ES-I3 (cell line): ENCODE measurements around the gene IRS2.
"Not testable (repeated sequence)": the region's sequence is repeated elsewhere in the genome, so short reads cannot be mapped to it uniquely, and the experiment has no call there.

Experiments used
- H3K36me3 ChIP-seq: 2 replicates; pipeline ENCODE4 v1.6.1; 2013; ENCODE audit warnings: mild to moderate bottlenecking, low read length, control low read depth, moderate library complexity; ENCODE audit not compliant: insufficient read depth
- H3K4me1 ChIP-seq: 2 replicates; pipeline ENCODE4 v1.6.1; 2013; ENCODE audit warnings: mild to moderate bottlenecking, control low read depth, low read length; ENCODE audit not compliant: insufficient read depth
- H3K9ac ChIP-seq: 2 replicates; pipeline ENCODE4 v1.6.1; 2013; ENCODE audit warnings: low read depth, mild to moderate bottlenecking, low read length, moderate library complexity
- H3K9me3 ChIP-seq: 2 replicates; pipeline ENCODE4 v1.6.1; 2013; ENCODE audit warnings: mild to moderate bottlenecking, low read length, moderate library complexity; ENCODE audit not compliant: control insufficient read depth, insufficient read depth

The IRS2 gene

GRCh38 chr13:109732470-109733170 lies 53.8 kb downstream of the IRS2 start:
- H3K4me1 ChIP-seq, result peaks cover 12% of the 10 kb centered on the region; the same call in 1 of the 2 replicates
- H3K9ac ChIP-seq, H3K9me3 ChIP-seq, H3K36me3 ChIP-seq: not testable (repeated sequence)

GRCh38 chr13:109730812-109731335 lies 55.5 kb downstream of the IRS2 start:
- H3K9ac ChIP-seq, result no peak overlapping the region
- H3K36me3 ChIP-seq, result no peaks in the 10 kb centered on the region
- H3K9me3 ChIP-seq, result no peaks in the 10 kb centered on the region
- H3K4me1 ChIP-seq, result peaks cover 12% of the 10 kb centered on the region; the same call in 1 of the 2 replicates

DNA sequence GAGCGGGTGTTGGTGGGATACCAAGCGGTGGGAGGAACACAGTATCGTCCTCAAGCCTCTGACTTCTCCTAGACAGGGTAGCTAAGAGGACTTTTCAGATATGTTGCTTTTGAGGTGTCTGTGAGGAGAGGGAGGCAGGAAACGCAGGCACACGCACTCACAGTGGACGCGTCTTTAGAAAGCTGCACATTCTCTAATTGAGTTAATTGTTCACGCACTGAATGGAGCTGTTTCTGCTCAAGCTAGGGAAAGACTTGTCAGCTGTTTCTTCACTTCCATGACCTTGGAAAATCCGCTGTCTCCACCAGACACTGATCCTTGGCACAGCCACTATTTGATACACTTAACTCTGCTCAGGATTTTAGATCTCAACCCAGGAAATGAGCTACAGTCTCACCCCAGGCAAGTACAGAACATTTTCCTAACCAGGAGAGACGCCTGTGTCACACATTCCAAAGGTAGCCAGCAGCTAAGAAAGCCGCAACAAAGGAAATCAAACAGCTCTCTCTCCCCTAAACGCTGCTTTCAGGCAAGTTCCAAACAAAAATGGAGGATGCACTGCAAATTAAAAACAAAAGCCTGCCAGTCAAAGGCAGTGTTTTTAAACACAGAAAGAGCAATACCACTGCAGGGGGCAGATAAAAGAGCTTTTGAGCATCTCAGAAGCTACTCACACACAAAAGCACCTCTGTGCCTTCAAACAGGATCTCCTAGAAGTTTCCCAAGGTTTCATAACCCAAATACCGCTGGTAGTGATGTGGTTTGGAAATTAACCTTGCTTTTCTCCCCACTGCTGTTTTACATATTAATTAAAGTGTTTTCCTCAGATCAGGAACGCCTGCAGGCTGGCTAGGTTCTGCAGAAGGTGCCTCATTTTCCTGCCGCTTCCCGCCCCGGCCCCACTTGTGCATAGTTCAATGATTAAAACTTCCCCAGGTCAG lies 57.3 kb downstream of the IRS2 start:
- Histone ChIP-seq H3K9me3 (no peaks in the 10 kb centered on the region), H3K36me3 (no peaks in the 10 kb centered on the region), H3K9ac (no peak overlapping the region), H3K4me1 (peaks cover 12% of the 10 kb centered on the region; the same call in 1 of the 2 replicates)

- Histone ChIP-seq H3K9ac (no peak overlapping the region), H3K9me3 (no peaks in the 10 kb centered on the region), H3K4me1 (peaks cover 12% of the 10 kb centered on the region; the same call in 1 of the 2 replicates), H3K36me3 (no peaks in the 10 kb centered on the region)
Observed at GRCh38 chr13:109728061-109728460, 58.3 kb downstream of the IRS2 start.

DNA sequence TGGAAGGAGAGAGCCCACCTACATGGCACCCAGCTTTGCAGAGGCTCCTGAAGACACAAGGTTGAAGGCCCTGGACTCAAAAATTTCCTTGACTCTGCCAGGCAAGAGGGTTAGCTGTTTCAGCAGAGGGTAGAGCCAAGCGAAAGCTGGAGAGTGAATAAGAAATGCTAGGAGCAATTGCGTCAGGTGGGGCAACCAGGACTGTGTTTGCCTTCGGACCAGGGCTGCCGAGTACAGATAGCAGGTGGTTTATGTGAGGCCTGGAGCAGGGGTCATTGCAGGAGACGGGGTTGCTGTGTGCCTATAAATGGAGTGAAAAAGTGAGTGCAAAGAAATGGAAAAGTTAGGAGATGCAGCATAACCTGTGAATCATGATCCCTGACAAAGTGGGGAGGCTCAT lies 59.1 kb downstream of the IRS2 start:
- peaks cover 12% of the 10 kb centered on the region; the same call in 1 of the 2 replicates for H3K4me1 ChIP-seq
- H3K9ac ChIP-seq, result no peak overlapping the region
- H3K36me3 ChIP-seq, result no peaks in the 10 kb centered on the region
- H3K9me3 ChIP-seq, result no peaks in the 10 kb centered on the region

GRCh38 chr13:109725995-109726637 lies 60.3 kb downstream of the IRS2 start:
- H3K4me1 ChIP-seq, result peaks cover 12% of the 10 kb centered on the region; the same call in 1 of the 2 replicates
- no peaks in the 10 kb centered on the region for H3K9me3 ChIP-seq
- no peak overlapping the region for H3K9ac ChIP-seq
- H3K36me3 ChIP-seq, result no peaks in the 10 kb centered on the region

DNA sequence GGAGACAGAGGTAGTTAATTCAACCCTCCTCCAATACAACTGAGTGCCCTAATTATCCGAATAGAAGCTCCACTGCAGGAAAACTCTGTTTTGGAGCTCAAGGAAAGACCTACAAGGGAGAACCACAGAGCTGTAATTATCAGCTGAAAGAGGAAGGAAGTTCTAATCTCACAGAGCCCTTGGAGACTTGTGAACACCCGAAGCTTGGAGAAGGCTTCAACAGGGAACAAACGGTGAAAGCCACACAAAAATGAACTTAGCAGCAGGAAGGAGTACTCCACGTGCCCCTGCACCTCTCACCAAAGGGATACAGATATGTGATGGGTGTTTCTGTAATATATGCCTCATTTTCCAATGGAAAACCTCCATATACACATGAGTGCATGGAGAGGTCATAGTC lies 61.1 kb downstream of the IRS2 start:
- H3K36me3 ChIP-seq, result no peaks in the 10 kb centered on the region
- peaks cover 12% of the 10 kb centered on the region; the same call in 1 of the 2 replicates for H3K4me1 ChIP-seq
- no peak overlapping the region for H3K9ac ChIP-seq
- no peaks in the 10 kb centered on the region for H3K9me3 ChIP-seq

GRCh38 chr13:109724603-109725002 lies 61.8 kb downstream of the IRS2 start:
- peaks cover 9% of the 10 kb centered on the region; the same call in 1 of the 2 replicates for H3K4me1 ChIP-seq
- H3K36me3 ChIP-seq, result no peaks in the 10 kb centered on the region
- no peak overlapping the region for H3K9ac ChIP-seq
- H3K9me3 ChIP-seq, result no peaks in the 10 kb centered on the region

DNA sequence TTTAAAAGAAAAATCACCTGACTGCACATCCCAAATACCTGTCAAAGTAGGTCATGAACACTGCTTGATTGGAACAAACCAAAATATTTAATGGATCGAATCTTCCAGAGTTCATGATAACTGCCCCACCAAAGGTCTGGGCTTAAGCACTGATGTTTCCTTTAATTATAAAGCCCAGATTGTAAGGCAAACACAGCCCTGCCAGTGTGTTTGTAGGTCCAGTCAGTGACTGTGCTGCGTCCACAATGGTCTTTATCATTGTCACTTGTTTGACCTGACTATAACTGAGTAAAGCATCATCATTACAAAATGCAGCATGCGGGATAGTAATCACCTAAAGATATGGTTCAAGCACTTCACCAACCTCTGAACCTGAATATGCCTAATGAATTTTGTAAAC lies 63.3 kb downstream of the IRS2 start:
- H3K9me3 ChIP-seq, result no peaks in the 10 kb centered on the region

GRCh38 chr13:109722068-109722467 lies 64.3 kb downstream of the IRS2 start:
- Histone ChIP-seq H3K4me1 (no peaks in the 10 kb centered on the region), H3K9me3 (no peaks in the 10 kb centered on the region), H3K36me3 (no peaks in the 10 kb centered on the region), H3K9ac (no peak overlapping the region)

More for the DNA sequence above, 63.3 kb downstream of the IRS2 start:
- Histone ChIP-seq H3K4me1 (no peaks in the 10 kb centered on the region), H3K36me3 (no peaks in the 10 kb centered on the region), H3K9ac (no peak overlapping the region)

DNA sequence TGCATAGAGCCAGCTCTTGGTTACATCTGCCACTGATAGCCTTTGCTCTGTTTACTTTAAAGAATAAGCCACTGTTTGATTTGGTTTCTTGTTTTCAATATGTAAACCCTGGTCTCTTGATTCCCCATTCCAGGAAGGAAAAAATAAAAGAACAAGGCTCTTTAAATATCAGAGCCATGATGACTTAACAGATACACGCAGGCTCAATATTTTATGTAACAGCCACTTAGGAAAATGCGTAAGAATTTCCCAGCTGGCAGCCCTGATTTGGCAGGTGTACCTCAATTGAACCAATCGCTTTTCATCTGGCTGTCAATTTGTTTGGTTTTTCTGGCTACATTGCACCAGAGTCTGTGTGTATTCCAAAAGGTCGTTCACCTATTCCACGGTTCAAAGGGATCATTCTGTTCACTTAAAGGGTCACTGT lies 65.6 kb downstream of the IRS2 start:
- Histone ChIP-seq H3K9me3 (no peaks in the 10 kb centered on the region), H3K9ac (no peak overlapping the region), H3K4me1 (peaks cover 4% of the 10 kb centered on the region; the same call in 1 of the 2 replicates), H3K36me3 (no peaks in the 10 kb centered on the region)

GRCh38 chr13:109719962-109720646 lies 66.3 kb downstream of the IRS2 start:
- Histone ChIP-seq H3K36me3 (no peaks in the 10 kb centered on the region), H3K9me3 (no peaks in the 10 kb centered on the region), H3K4me1 (peaks cover 4% of the 10 kb centered on the region; the same call in 1 of the 2 replicates), H3K9ac (no peak overlapping the region)

DNA sequence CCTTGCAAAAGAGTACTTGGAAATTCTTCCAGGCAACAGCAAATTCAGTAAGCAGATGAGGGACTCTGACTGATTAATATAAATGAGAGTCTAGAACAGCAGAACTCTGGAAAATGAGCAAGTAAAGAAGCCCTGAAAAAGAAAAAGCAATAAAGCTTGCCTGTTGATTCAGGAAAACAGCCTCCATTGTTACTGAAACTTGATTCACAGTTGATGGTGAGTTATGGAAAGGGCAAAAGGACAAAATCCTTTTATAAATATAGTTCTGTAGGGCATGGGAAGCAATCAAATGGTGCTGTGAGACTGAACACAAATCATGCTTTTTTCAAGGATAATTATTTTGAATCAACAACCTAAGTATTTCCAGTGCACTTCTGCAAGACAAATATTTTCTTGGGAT lies 67.7 kb downstream of the IRS2 start:
- Histone ChIP-seq H3K4me1 (peaks cover 4% of the 10 kb centered on the region; the same call in 1 of the 2 replicates), H3K9ac (no peak overlapping the region), H3K36me3 (no peaks in the 10 kb centered on the region), H3K9me3 (no peaks in the 10 kb centered on the region)
